Hepatocyte (in vitro differentiated cells): Measurements from ENCODE around the gene ADAMTS20. TPM values are rescaled to one million over a fixed set of nuclear protein-coding genes. Genes with fewer than 3 reads are reported as not detected.

Experiments used
- DNase-seq: peaks from one replicate; pipeline ENCODE4 v3.0.0-alpha.2; 2016; ENCODE audit warnings: low spot score
- H2AFZ ChIP-seq: fragments of 200-600 bp; sonication (generic); 2 replicates; pipeline ENCODE4 v1.6.0; 2016; ENCODE audit warnings: antibody characterized with exemption, mild to moderate bottlenecking
- H3K27ac ChIP-seq: fragments of 200-600 bp; sonication (generic); 2 replicates; pipeline ENCODE4 v1.5.1; 2016; ENCODE audit warnings: mild to moderate bottlenecking
- H3K27me3 ChIP-seq: fragments of 200-600 bp; sonication (generic); 2 replicates; pipeline ENCODE4 v1.6.1; 2016
- H3K36me3 ChIP-seq: fragments of 200-600 bp; sonication (generic); replicated peaks from 2 replicates; pipeline ENCODE4 v1.5.1; 2016; ENCODE audit warnings: low read depth; ENCODE audit not compliant: insufficient read depth
- H3K4me1 ChIP-seq: fragments of 200-600 bp; sonication (generic); 2 replicates; pipeline ENCODE4 v1.5.1; 2016; ENCODE audit warnings: mild to moderate bottlenecking, moderate library complexity; ENCODE audit not compliant: insufficient read depth
- H3K4me2 ChIP-seq: fragments of 200-600 bp; sonication (generic); 2 replicates; pipeline ENCODE4 v1.6.0; 2016
- H3K4me3 ChIP-seq: fragments of 200-600 bp; sonication (generic); 2 replicates; pipeline ENCODE4 v1.5.1; 2016; ENCODE audit warnings: mild to moderate bottlenecking
- H3K79me2 ChIP-seq: fragments of 200-600 bp; sonication (generic); 2 replicates; pipeline ENCODE4 v1.6.0; 2017; ENCODE audit warnings: mild to moderate bottlenecking
- H3K9me2 ChIP-seq: fragments of 200-600 bp; sonication (generic); replicated peaks from 2 replicates; pipeline ENCODE4 v1.6.0; 2017; ENCODE audit warnings: mild to moderate bottlenecking; ENCODE audit not compliant: insufficient read depth
- H3K9me3 ChIP-seq: fragments of 200-600 bp; sonication (generic); 2 replicates; pipeline ENCODE4 v1.5.1; 2016; ENCODE audit warnings: low read depth, mild to moderate bottlenecking
- H4K20me1 ChIP-seq: fragments of 200-600 bp; sonication (generic); 2 replicates; pipeline ENCODE4 v1.6.0; 2016; ENCODE audit warnings: mild to moderate bottlenecking; ENCODE audit not compliant: insufficient read depth, poor library complexity, severe bottlenecking
- EZH2 ChIP-seq: fragments of 200-600 bp; sonication (generic); IDR thresholded peaks from 2 replicates; pipeline ENCODE4 v1.6.1; 2016; ENCODE audit warnings: antibody characterized with exemption, mild to moderate bottlenecking, borderline replicate concordance
- EZH2phosphoT487 ChIP-seq: fragments of 200-600 bp; sonication (generic); IDR thresholded peaks from one replicate; pipeline ENCODE4 v1.6.1; 2018; ENCODE audit warnings: antibody characterized with exemption, mild to moderate bottlenecking, low read depth, moderate library complexity; ENCODE audit not compliant: unreplicated experiment, severe bottlenecking
- WGBS: methylation state at CpG from one replicate; pipeline ENCODE4 v1.1.6; 2016; ENCODE audit warnings: low lambda C conversion rate; ENCODE audit errors: missing lambda C conversion rate; 5-methylcytosine and 5-hydroxymethylcytosine counted together
- polyA plus RNA-seq: library from polyadenylated mRNA; unstranded; fragments of >200 nt; fragmentation: Nextera tagmentation; extraction: Ambion mirVana; gene quantifications from 2 replicates; pipeline ENCODE4 v1.2.1, GENCODE V29; 2016
- total RNA-seq: library from RNA; depleted of rRNA; stranded (reverse); fragments of >200 nt; gene quantifications from 2 replicates; pipeline ENCODE4 v1.2.3, GENCODE V29; 2014
- TF ChIP-seq, protein P1 (sequence below): fragments of 200-600 bp; sonication (generic); IDR thresholded peaks from 2 replicates; pipeline ENCODE4 v1.5.1; 2016; ENCODE audit warnings: antibody characterized with exemption, mild to moderate bottlenecking; ENCODE audit not compliant: poor library complexity

Gene ADAMTS20
- total and polyA plus RNA-seq, 2 experiments from 2014 or later: 0.47 to 1.2 TPM

DNA sequence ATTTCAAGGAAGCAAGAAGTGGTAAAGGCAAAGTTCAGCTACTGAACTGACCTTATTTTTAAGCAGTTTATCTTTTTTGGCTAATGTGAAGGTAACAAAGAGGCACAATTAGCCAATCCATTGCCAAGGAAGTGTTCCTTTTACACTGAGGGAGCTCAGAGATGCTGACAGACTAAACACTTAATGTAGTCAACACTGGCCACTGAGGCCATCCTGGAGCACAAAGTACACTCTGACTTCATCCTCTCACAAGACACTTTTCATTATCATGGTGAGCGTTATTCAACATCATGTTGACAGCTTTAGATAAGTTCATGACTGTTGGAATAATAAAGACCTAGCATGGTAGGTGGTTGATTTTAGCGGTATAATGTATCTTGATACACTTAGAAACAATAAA is 89.9 kb downstream of the ADAMTS20 start:
- Histone ChIP-seq H3K4me2 (no peak overlapping the region), H3K27ac (no peak overlapping the region), H2AFZ (no peak overlapping the region), H3K9me2 (no peaks in the 10 kb centered on the region), H3K36me3 (no peaks in the 10 kb centered on the region), H3K4me1 (no peaks in the 10 kb centered on the region), H3K27me3 (no peaks in the 10 kb centered on the region), H3K4me3 (no peak overlapping the region), H3K79me2 (no peaks in the 10 kb centered on the region), H3K9me3 (no peaks in the 10 kb centered on the region), H4K20me1 (no peaks in the 10 kb centered on the region)
- WGBS: 77% methylated on average over 2 of the region's 2 CpGs
- DNase-seq: no peak
- TF ChIP-seq, protein P1, sequence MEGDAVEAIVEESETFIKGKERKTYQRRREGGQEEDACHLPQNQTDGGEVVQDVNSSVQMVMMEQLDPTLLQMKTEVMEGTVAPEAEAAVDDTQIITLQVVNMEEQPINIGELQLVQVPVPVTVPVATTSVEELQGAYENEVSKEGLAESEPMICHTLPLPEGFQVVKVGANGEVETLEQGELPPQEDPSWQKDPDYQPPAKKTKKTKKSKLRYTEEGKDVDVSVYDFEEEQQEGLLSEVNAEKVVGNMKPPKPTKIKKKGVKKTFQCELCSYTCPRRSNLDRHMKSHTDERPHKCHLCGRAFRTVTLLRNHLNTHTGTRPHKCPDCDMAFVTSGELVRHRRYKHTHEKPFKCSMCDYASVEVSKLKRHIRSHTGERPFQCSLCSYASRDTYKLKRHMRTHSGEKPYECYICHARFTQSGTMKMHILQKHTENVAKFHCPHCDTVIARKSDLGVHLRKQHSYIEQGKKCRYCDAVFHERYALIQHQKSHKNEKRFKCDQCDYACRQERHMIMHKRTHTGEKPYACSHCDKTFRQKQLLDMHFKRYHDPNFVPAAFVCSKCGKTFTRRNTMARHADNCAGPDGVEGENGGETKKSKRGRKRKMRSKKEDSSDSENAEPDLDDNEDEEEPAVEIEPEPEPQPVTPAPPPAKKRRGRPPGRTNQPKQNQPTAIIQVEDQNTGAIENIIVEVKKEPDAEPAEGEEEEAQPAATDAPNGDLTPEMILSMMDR: no peak
- no peak for TF ChIP-seq EZH2

DNA sequence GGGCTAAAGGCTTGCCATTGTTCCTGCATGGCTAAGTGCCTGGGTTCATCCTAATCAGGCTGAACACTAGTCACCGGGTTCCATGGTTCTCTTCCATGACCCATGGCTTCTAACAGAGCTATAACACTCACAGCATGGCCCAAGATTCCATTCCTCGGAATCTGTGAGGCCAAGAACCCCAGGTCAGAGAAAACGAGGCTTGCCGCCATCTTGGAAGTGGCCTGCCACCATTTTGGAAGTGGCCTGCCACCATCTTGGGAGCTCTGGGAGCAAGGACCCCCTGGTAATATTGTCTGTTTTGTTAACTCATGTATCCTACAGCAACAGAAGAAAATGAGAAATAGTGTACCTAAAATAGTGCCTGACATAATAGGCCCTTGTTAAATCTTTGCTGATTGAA is 92.7 kb downstream of the ADAMTS20 start:
- TF ChIP-seq EZH2: no peak
- DNase-seq: no peak
- Histone ChIP-seq H3K27me3 (no peaks in the 10 kb centered on the region), H3K9me2 (no peaks in the 10 kb centered on the region), H4K20me1 (no peaks in the 10 kb centered on the region), H2AFZ (no peak overlapping the region), H3K9me3 (no peaks in the 10 kb centered on the region), H3K4me2 (no peak overlapping the region), H3K27ac (no peak overlapping the region), H3K4me1 (no peaks in the 10 kb centered on the region), H3K4me3 (no peak overlapping the region), H3K79me2 (no peaks in the 10 kb centered on the region), H3K36me3 (no peaks in the 10 kb centered on the region)
- 93% methylated on average over 4 of the region's 4 CpGs for WGBS

- Histone ChIP-seq H3K27me3 (no peaks in the 10 kb centered on the region), H3K27ac (no peak overlapping the region), H3K4me2 (no peak overlapping the region), H3K36me3 (no peaks in the 10 kb centered on the region), H2AFZ (no peak overlapping the region), H3K9me2 (no peaks in the 10 kb centered on the region), H3K4me3 (no peak overlapping the region), H4K20me1 (no peaks in the 10 kb centered on the region), H3K9me3 (no peaks in the 10 kb centered on the region), H3K4me1 (no peaks in the 10 kb centered on the region), H3K79me2 (no peaks in the 10 kb centered on the region)
- 83% methylated on average over 8 of the region's 8 CpGs for WGBS
- TF ChIP-seq EZH2 (no peak), EZH2phosphoT487 (no peak)
- TF ChIP-seq, protein P1: no peak
- no peak for DNase-seq
These were observed 98.2 kb downstream of the ADAMTS20 start for GRCh38 chr12:43453761-43454160.

GRCh38 chr12:43444940-43445564 is 107.0 kb downstream of the ADAMTS20 start:
- H3K27ac ChIP-seq: no peak overlapping the region
- peak; percentile 78 for DNase-seq

More at GRCh38 chr12:43444940-43445564, 107.0 kb downstream of the ADAMTS20 start:
- H3K4me3 ChIP-seq: no peak overlapping the region
- no peak overlapping the region for H3K4me2 ChIP-seq
- no peaks in the 10 kb centered on the region for H3K9me3 ChIP-seq
- H3K36me3 ChIP-seq: no peaks in the 10 kb centered on the region
- TF ChIP-seq EZH2 (no peak), EZH2phosphoT487 (no peak)
- TF ChIP-seq, protein P1: peak; percentile 82
- no peaks in the 10 kb centered on the region for H3K27me3 ChIP-seq
- 61% methylated on average over 3 of the region's 3 CpGs for WGBS
- H3K9me2 ChIP-seq: no peaks in the 10 kb centered on the region
- no peaks in the 10 kb centered on the region for H4K20me1 ChIP-seq
- no peaks in the 10 kb centered on the region for H3K4me1 ChIP-seq
- no peaks in the 10 kb centered on the region for H3K79me2 ChIP-seq
- no peak overlapping the region for H2AFZ ChIP-seq
